OCI-LY7 (cell line): ENCODE results near the gene ROBO2. TPM values are rescaled to one million over a fixed set of nuclear protein-coding genes. Genes with fewer than 3 reads are reported as not detected.

Experiments used
- BruUV-seq: library from RNA; stranded (reverse); fragments of 400-500 nt; replicated peaks from 2 replicates; lab custom pipeline; 2021; lab: Mats Ljungman, UMichigan
- CTCF ChIA-PET: fragments of 300-600 bp; sonication (Branson Sonifier 250); formaldehyde crosslinking; loops from one replicate; lab custom pipeline; 2022; ENCODE audit warnings: antibody characterized with exemption; ENCODE audit not compliant: unreplicated experiment; lab: Charles Lee
- POLR2A ChIA-PET: fragments of 300-600 bp; sonication (Branson Sonifier 250); formaldehyde crosslinking; loops from one replicate; lab custom pipeline; 2022; ENCODE audit warnings: antibody characterized with exemption; lab: Charles Lee
- DNase-seq: peaks from one replicate; pipeline ENCODE4 v3.0.0-alpha.2; 2015; ENCODE audit warnings: low spot score
- H2AFZ ChIP-seq: fragments of 200-600 bp; sonication (generic), shearing (Covaris generic); 2 replicates; pipeline ENCODE4 v1.6.1; 2014; ENCODE audit warnings: mild to moderate bottlenecking, antibody characterized with exemption, low read length, moderate library complexity
- H3K27ac ChIP-seq: fragments of 200-600 bp; sonication (generic); 2 replicates; pipeline ENCODE4 v1.5.1; 2014; ENCODE audit warnings: mixed run types, low read depth, mild to moderate bottlenecking, moderate library complexity, low read length, inconsistent platforms; ENCODE audit not compliant: poor library complexity, severe bottlenecking
- H3K36me3 ChIP-seq: fragments of 200-600 bp; sonication (generic); 2 replicates; pipeline ENCODE4 v1.6.1; 2014; ENCODE audit warnings: mild to moderate bottlenecking, antibody characterized with exemption, low read length, moderate library complexity, mixed read lengths; ENCODE audit not compliant: insufficient read depth
- H3K4me1 ChIP-seq: fragments of 200-600 bp; sonication (generic); 2 replicates; pipeline ENCODE4 v1.5.1; 2014; ENCODE audit warnings: mild to moderate bottlenecking, low read length; ENCODE audit not compliant: insufficient read depth, poor library complexity, severe bottlenecking
- H3K4me2 ChIP-seq: fragments of 200-600 bp; sonication (generic); 2 replicates; pipeline ENCODE4 v1.6.1; 2014; ENCODE audit warnings: mild to moderate bottlenecking, low read length
- H3K4me3 ChIP-seq: fragments of 200-600 bp; sonication (generic); 2 replicates; pipeline ENCODE4 v1.5.1; 2014; ENCODE audit warnings: mild to moderate bottlenecking, low read depth, low read length; ENCODE audit not compliant: poor library complexity, severe bottlenecking
- H3K79me2 ChIP-seq: fragments of 200-600 bp; sonication (generic); 2 replicates; pipeline ENCODE4 v1.6.1; 2016; ENCODE audit warnings: low read depth, mild to moderate bottlenecking, low read length, moderate library complexity, mixed read lengths; ENCODE audit not compliant: insufficient read depth
- H3K9me2 ChIP-seq: fragments of 200-600 bp; sonication (generic); 2 replicates; pipeline ENCODE4 v1.6.1; 2016; ENCODE audit warnings: mild to moderate bottlenecking, low read length, mixed read lengths; ENCODE audit not compliant: insufficient read depth
- H3K9me3 ChIP-seq: fragments of 200-600 bp; sonication (generic); 2 replicates; pipeline ENCODE4 v1.6.1; 2014; ENCODE audit warnings: mild to moderate bottlenecking, mixed run types, low read length, mixed read lengths
- H4K20me1 ChIP-seq: fragments of 200-600 bp; sonication (generic); 2 replicates; pipeline ENCODE4 v1.6.1; 2014; ENCODE audit warnings: mild to moderate bottlenecking, antibody characterized with exemption, low read length, moderate library complexity, mixed read lengths; ENCODE audit not compliant: insufficient read depth
- EZH2phosphoT487 ChIP-seq: fragments of 200-600 bp; sonication (generic); IDR thresholded peaks from 2 replicates; pipeline ENCODE4 v1.6.1; 2018; ENCODE audit warnings: low read depth, borderline replicate concordance, mild to moderate bottlenecking, mixed run types, antibody characterized with exemption, low read length, moderate library complexity, mixed read lengths
- intact Hi-C: fragments of 100-400 bp; cut with micrococcal nuclease; formaldehyde crosslinking; loops from one replicate; pipeline ENCODE4 v1.10.0; 2022; ENCODE audit not compliant: unreplicated experiment
- total RNA-seq, 2 experiments: library from RNA; depleted of rRNA in 1 of 2; stranded (reverse); fragments of >200 nt in 1 of 2; shearing (Covaris generic) in 1 of 2; gene quantifications; 2 replicates each; pipeline ENCODE4 v1.2.3, GENCODE V29; 2014 to 2022
- TF ChIP-seq, protein P1 (sequence below): fragments of 200-600 bp; sonication (generic); conservative IDR thresholded peaks from 2 replicates; pipeline ENCODE4 v1.5.1; 2014; ENCODE audit warnings: mild to moderate bottlenecking, antibody characterized with exemption, low read length, moderate library complexity, mixed read lengths

The ROBO2 gene
- total RNA-seq, 2 experiments from 2014 or later = 0.06 to 4.8 TPM

DNA sequence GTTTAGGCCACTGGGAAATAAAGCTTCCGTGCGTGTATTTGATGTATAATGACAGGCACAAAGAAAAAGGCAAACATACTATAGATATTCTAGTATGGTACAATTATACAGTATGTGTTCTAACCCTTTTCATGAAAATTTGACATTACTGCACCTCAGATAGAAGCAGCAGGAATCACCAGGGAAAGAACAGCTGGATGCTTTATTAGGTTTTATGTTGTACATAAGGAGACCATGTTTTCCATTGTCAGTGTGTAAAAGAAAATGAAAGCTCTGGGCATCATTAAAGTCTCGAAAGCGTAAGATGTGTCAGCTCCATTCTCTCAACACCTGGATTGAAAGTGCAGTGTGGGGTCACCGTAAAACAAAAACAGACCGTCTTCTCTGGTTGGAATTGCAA is 302.1 kb downstream of the ROBO2 start:
- no peak overlapping the region for H3K27ac ChIP-seq
- ChIA-PET CTCF (no interaction called here), POLR2A (no interaction called here)
- H2AFZ ChIP-seq = no peak overlapping the region
- no TSS peak for BruUV-seq
- DNase-seq = no peak
- no peaks in the 10 kb centered on the region for H3K9me3 ChIP-seq
- H3K4me1 ChIP-seq = no peaks in the 10 kb centered on the region
- H3K4me2 ChIP-seq = no peak overlapping the region
- no peak overlapping the region for H3K4me3 ChIP-seq
- no peak for TF ChIP-seq EZH2phosphoT487
- TF ChIP-seq, protein P1, sequence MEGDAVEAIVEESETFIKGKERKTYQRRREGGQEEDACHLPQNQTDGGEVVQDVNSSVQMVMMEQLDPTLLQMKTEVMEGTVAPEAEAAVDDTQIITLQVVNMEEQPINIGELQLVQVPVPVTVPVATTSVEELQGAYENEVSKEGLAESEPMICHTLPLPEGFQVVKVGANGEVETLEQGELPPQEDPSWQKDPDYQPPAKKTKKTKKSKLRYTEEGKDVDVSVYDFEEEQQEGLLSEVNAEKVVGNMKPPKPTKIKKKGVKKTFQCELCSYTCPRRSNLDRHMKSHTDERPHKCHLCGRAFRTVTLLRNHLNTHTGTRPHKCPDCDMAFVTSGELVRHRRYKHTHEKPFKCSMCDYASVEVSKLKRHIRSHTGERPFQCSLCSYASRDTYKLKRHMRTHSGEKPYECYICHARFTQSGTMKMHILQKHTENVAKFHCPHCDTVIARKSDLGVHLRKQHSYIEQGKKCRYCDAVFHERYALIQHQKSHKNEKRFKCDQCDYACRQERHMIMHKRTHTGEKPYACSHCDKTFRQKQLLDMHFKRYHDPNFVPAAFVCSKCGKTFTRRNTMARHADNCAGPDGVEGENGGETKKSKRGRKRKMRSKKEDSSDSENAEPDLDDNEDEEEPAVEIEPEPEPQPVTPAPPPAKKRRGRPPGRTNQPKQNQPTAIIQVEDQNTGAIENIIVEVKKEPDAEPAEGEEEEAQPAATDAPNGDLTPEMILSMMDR = no peak
- H3K79me2 ChIP-seq = no peaks in the 10 kb centered on the region
- no peaks in the 10 kb centered on the region for H4K20me1 ChIP-seq
- no peaks in the 10 kb centered on the region for H3K9me2 ChIP-seq
- intact Hi-C loops = no loop called here
- no peaks in the 10 kb centered on the region for H3K36me3 ChIP-seq

GRCh38 chr3:77342688-77343087 is 302.8 kb downstream of the ROBO2 start:
- no peak for DNase-seq
- ChIA-PET POLR2A (no interaction called here), CTCF (no interaction called here)
- H3K4me3 ChIP-seq = no peak overlapping the region
- no TSS peak for BruUV-seq
- no peaks in the 10 kb centered on the region for H3K9me2 ChIP-seq
- H4K20me1 ChIP-seq = no peaks in the 10 kb centered on the region
- H3K79me2 ChIP-seq = no peaks in the 10 kb centered on the region
- no peaks in the 10 kb centered on the region for H3K36me3 ChIP-seq
- no peak overlapping the region for H3K27ac ChIP-seq
- TF ChIP-seq EZH2phosphoT487 = no peak
- TF ChIP-seq, protein P1 = no peak
- no peak overlapping the region for H3K4me2 ChIP-seq
- no peak overlapping the region for H2AFZ ChIP-seq
- H3K9me3 ChIP-seq = no peaks in the 10 kb centered on the region
- intact Hi-C loops = no loop called here
- no peaks in the 10 kb centered on the region for H3K4me1 ChIP-seq

GRCh38 chr3:77345009-77345408 is 305.1 kb downstream of the ROBO2 start:
- DNase-seq = no peak
- Histone ChIP-seq H3K9me2 (no peaks in the 10 kb centered on the region), H3K4me3 (no peak overlapping the region), H3K4me2 (no peak overlapping the region), H3K4me1 (no peaks in the 10 kb centered on the region), H2AFZ (no peak overlapping the region), H3K79me2 (no peaks in the 10 kb centered on the region), H3K36me3 (no peaks in the 10 kb centered on the region), H4K20me1 (no peaks in the 10 kb centered on the region), H3K27ac (no peak overlapping the region), H3K9me3 (no peaks in the 10 kb centered on the region)
- intact Hi-C loops = no loop called here
- BruUV-seq = no TSS peak
- ChIA-PET CTCF (no interaction called here), POLR2A (no interaction called here)
- no peak for TF ChIP-seq EZH2phosphoT487
- TF ChIP-seq, protein P1 = no peak
